IMR-90 (cell line): Measurements from ENCODE around the gene AGBL1. TPM values are rescaled to one million over a fixed set of nuclear protein-coding genes. Genes with fewer than 3 reads are reported as not detected.

Experiments used
- ATAC-seq: fragments of 200-7000 bp; cut with Tn5 transposase; 2 replicates; pipeline ENCODE4 v1.9.1; 2020; ENCODE audit warnings: low read depth, mild to moderate bottlenecking, moderate library complexity
- BruUV-seq: library from RNA; stranded (reverse); fragments of 400-500 nt; replicated peaks from 2 replicates; lab custom pipeline; 2021; lab: Mats Ljungman, UMichigan
- CTCF ChIA-PET: fragments of 300-600 bp; formaldehyde crosslinking; extraction: SDS; loops from one replicate; lab custom pipeline; 2021; ENCODE audit warnings: antibody characterized with exemption; lab: Yijun Ruan, JAX
- POLR2A ChIA-PET: fragments of 300-600 bp; sonication (Branson Sonifier 250); formaldehyde crosslinking; loops from one replicate; lab custom pipeline; 2022; ENCODE audit warnings: antibody characterized with exemption; ENCODE audit not compliant: unreplicated experiment; lab: Charles Lee
- DNase-seq: peaks from one replicate; pipeline ENCODE4 v3.0.0; 2013
- H2AFZ ChIP-seq: replicated peaks from 2 replicates; pipeline ENCODE3; 2013; ENCODE audit warnings: low read length, mild to moderate bottlenecking; ENCODE audit not compliant: poor library complexity
- H2AK5ac ChIP-seq: 2 replicates; pipeline ENCODE4 v1.6.1; 2013; ENCODE audit warnings: low read depth, low read length, inconsistent platforms
- H2AK9ac ChIP-seq: replicated peaks from 2 replicates; pipeline ENCODE3; 2013; ENCODE audit warnings: mild to moderate bottlenecking, low read depth, low read length, moderate library complexity; ENCODE audit not compliant: poor library complexity
- H2BK120ac ChIP-seq: 2 replicates; pipeline ENCODE4 v1.6.1; 2013; ENCODE audit warnings: low read depth, low read length, inconsistent platforms
- H2BK15ac ChIP-seq: 3 replicates; pipeline ENCODE4 v1.6.1; 2013; ENCODE audit warnings: low read depth, low read length, inconsistent platforms
- H2BK20ac ChIP-seq: 2 replicates; pipeline ENCODE4 v1.6.1; 2013; ENCODE audit warnings: low read depth, mild to moderate bottlenecking, inconsistent platforms, low read length, moderate library complexity
- H2BK5ac ChIP-seq: 2 replicates; pipeline ENCODE4 v1.6.1; 2013; ENCODE audit warnings: mild to moderate bottlenecking, low read depth, low read length, inconsistent platforms; ENCODE audit not compliant: poor library complexity, severe bottlenecking
- H3K14ac ChIP-seq: replicated peaks from 2 replicates; pipeline ENCODE4 v1.6.1; 2013; ENCODE audit warnings: low read depth, low read length, inconsistent platforms
- H3K18ac ChIP-seq: 2 replicates; pipeline ENCODE4 v1.6.1; 2013; ENCODE audit warnings: low read depth, low read length, control low read depth
- H3K23ac ChIP-seq: 2 replicates; pipeline ENCODE4 v1.6.1; 2013; ENCODE audit warnings: low read depth, low read length, inconsistent platforms
- H3K27ac ChIP-seq: 2 replicates; pipeline ENCODE4 v1.5.1; 2013; ENCODE audit warnings: mild to moderate bottlenecking, control low read depth, low read length; ENCODE audit not compliant: insufficient read depth
- H3K27me3 ChIP-seq: 2 replicates; pipeline ENCODE4 v1.6.1; 2013; ENCODE audit warnings: low read length; ENCODE audit not compliant: control insufficient read depth, insufficient read depth
- H3K36me3 ChIP-seq: 2 replicates; pipeline ENCODE4 v1.6.1; 2013; ENCODE audit warnings: low read length, mixed read lengths; ENCODE audit not compliant: control insufficient read depth, insufficient read depth
- H3K4ac ChIP-seq: 2 replicates; pipeline ENCODE4 v1.6.1; 2013; ENCODE audit warnings: low read depth, low read length, inconsistent platforms
- H3K4me1 ChIP-seq: 2 replicates; pipeline ENCODE4 v1.6.1; 2013; ENCODE audit warnings: low read length, mixed read lengths; ENCODE audit not compliant: control insufficient read depth, insufficient read depth
- H3K4me2 ChIP-seq: 2 replicates; pipeline ENCODE4 v1.6.1; 2013; ENCODE audit warnings: low read depth, mild to moderate bottlenecking, control low read depth, low read length, moderate library complexity
- H3K4me3 ChIP-seq: 2 replicates; pipeline ENCODE4 v1.5.1; 2013; ENCODE audit warnings: low read depth, mild to moderate bottlenecking, control low read depth, low read length, moderate library complexity; ENCODE audit not compliant: insufficient read depth
- H3K56ac ChIP-seq: 2 replicates; pipeline ENCODE4 v1.6.1; 2013; ENCODE audit warnings: low read length, inconsistent platforms; ENCODE audit not compliant: insufficient read depth; ENCODE audit errors: extremely low read depth
- H3K79me1 ChIP-seq, 2 experiments: 2 replicates each; pipeline ENCODE4 v1.6.1; 2013; ENCODE audit warnings: low read length in 2 of 2, inconsistent platforms in 1 of 2, low read depth in 1 of 2
- H3K9ac ChIP-seq: 2 replicates; pipeline ENCODE4 v1.6.1; 2013; ENCODE audit warnings: low read depth, low read length, control low read depth
- H3K9me1 ChIP-seq: 2 replicates; pipeline ENCODE4 v1.6.1; 2013; ENCODE audit warnings: low read length, inconsistent platforms; ENCODE audit not compliant: insufficient read depth
- H3K9me3 ChIP-seq: 2 replicates; pipeline ENCODE4 v1.6.1; 2013; ENCODE audit warnings: low read length; ENCODE audit not compliant: control insufficient read depth, insufficient read depth
- H4K20me1 ChIP-seq: 2 replicates; pipeline ENCODE4 v1.6.1; 2013; ENCODE audit warnings: low read length, inconsistent platforms; ENCODE audit not compliant: insufficient read depth
- H4K5ac ChIP-seq: 2 replicates; pipeline ENCODE4 v1.6.1; 2013; ENCODE audit warnings: mild to moderate bottlenecking, low read depth, low read length, control low read depth
- H4K8ac ChIP-seq, 2 experiments: 2 replicates each; pipeline ENCODE4 v1.6.1; 2013; ENCODE audit warnings: low read depth in 2 of 2, low read length in 2 of 2, control low read depth in 1 of 2, inconsistent platforms in 1 of 2
- H4K91ac ChIP-seq: 2 replicates; pipeline ENCODE4 v1.6.1; 2013; ENCODE audit warnings: low read depth, low read length, inconsistent platforms; ENCODE audit not compliant: insufficient read depth
- BHLHE40 ChIP-seq: fragments of 150-350 bp; IDR thresholded peaks from 2 replicates; pipeline ENCODE4 v1.6.1; 2016; ENCODE audit warnings: mild to moderate bottlenecking, low read depth, low read length
- CHD1 ChIP-seq: IDR thresholded peaks from 2 replicates; pipeline ENCODE4 v1.6.1; 2012; ENCODE audit warnings: low read depth, low read length, improper control_type of control experiment
- FOS ChIP-seq: fragments of 150-350 bp; IDR thresholded peaks from 2 replicates; pipeline ENCODE4 v1.6.1; 2016; ENCODE audit warnings: low read depth, low read length
- MAFK ChIP-seq: IDR thresholded peaks from 2 replicates; pipeline ENCODE4 v1.6.1; 2012; ENCODE audit warnings: low read depth, low read length, improper control_type of control experiment
- MXI1 ChIP-seq: IDR thresholded peaks from 2 replicates; pipeline ENCODE4 v1.6.1; 2012; ENCODE audit warnings: low read depth, mild to moderate bottlenecking, low read length, moderate library complexity, borderline replicate concordance
- NFE2L2 ChIP-seq: fragments of 150-350 bp; IDR thresholded peaks from 2 replicates; pipeline ENCODE4 v1.6.1; 2016; ENCODE audit warnings: low read depth, mild to moderate bottlenecking, low read length
- POLR2A ChIP-seq: IDR thresholded peaks from 2 replicates; pipeline ENCODE4 v1.6.1; 2012; ENCODE audit warnings: mild to moderate bottlenecking, low read depth, low read length
- RAD21 ChIP-seq: IDR thresholded peaks from 2 replicates; pipeline ENCODE4 v1.6.1; 2012; ENCODE audit warnings: low read length, improper control_type of control experiment
- RFX5 ChIP-seq: IDR thresholded peaks from 2 replicates; pipeline ENCODE4 v1.8.0; 2012; ENCODE audit warnings: low read depth, mild to moderate bottlenecking, low read length, moderate library complexity
- SMC3 ChIP-seq: fragments of 150-350 bp; IDR thresholded peaks from 2 replicates; pipeline ENCODE4 v1.6.1; 2016; ENCODE audit warnings: low read depth, mild to moderate bottlenecking, antibody characterized with exemption, low read length, moderate library complexity
- WGBS, 2 experiments: methylation state at CpG; one replicate each; pipeline versions ENCODE4 v1.1.5 to v1.1.7; 2013; ENCODE audit warnings: missing lambda C conversion rate in 2 of 2; ENCODE audit not compliant: insufficient read length in 1 of 2; ENCODE audit errors: extremely low coverage in 2 of 2; 5-methylcytosine and 5-hydroxymethylcytosine counted together
- dilution Hi-C: fragments of 300-500 bp; cut with HindIII; formaldehyde crosslinking; loops from one replicate; pipeline ENCODE4 v1.14.3; 2018; ENCODE audit warnings: low sequenced_read_pairs; ENCODE audit not compliant: unreplicated experiment
- in situ Hi-C: fragments of 300-500 bp; cut with MboI; formaldehyde crosslinking; loops from 3 replicates; pipeline ENCODE4 v1.14.3; 2019; ENCODE audit warnings: low sequenced_read_pairs, inconsistent platforms, mixed read lengths
- intact Hi-C: fragments of 100-400 bp; cut with micrococcal nuclease; formaldehyde crosslinking; loops from 2 replicates; pipeline ENCODE4 v1.10.0; 2022
- polyA plus RNA-seq, 3 experiments: library from polyadenylated mRNA; depleted of rRNA; stranded (reverse); fragments of >200 nt; gene quantifications; 2 replicates each; pipeline ENCODE4 v1.2.3, GENCODE V29; 2012; ENCODE audit warnings: low replicate concordance in 1 of 3
- total RNA-seq: library from RNA; depleted of rRNA; stranded (reverse); fragments of >200 nt; gene quantifications from 2 replicates; pipeline ENCODE4 v1.2.3, GENCODE V29; 2012
- TF ChIP-seq, protein P1 (sequence below): fragments of 150-350 bp; IDR thresholded peaks from 2 replicates; pipeline ENCODE4 v1.6.1; 2017; ENCODE audit warnings: mild to moderate bottlenecking, antibody characterized with exemption, low read length, low read depth
- TF ChIP-seq, protein P2 (sequence below): fragments of 150-350 bp; IDR thresholded peaks from 2 replicates; pipeline ENCODE4 v1.6.1; 2016; ENCODE audit warnings: low read depth, mild to moderate bottlenecking, low read length, moderate library complexity, borderline replicate concordance
- TF ChIP-seq, protein P3 (sequence below): conservative IDR thresholded peaks from 2 replicates; pipeline ENCODE4 v1.5.1; 2012; ENCODE audit warnings: mild to moderate bottlenecking, low read depth, low read length, improper control_type of control experiment

The AGBL1 gene
- total and polyA plus RNA-seq, 2 of the 4 experiments (the other 2 are of a cell fraction): not detected

DNA sequence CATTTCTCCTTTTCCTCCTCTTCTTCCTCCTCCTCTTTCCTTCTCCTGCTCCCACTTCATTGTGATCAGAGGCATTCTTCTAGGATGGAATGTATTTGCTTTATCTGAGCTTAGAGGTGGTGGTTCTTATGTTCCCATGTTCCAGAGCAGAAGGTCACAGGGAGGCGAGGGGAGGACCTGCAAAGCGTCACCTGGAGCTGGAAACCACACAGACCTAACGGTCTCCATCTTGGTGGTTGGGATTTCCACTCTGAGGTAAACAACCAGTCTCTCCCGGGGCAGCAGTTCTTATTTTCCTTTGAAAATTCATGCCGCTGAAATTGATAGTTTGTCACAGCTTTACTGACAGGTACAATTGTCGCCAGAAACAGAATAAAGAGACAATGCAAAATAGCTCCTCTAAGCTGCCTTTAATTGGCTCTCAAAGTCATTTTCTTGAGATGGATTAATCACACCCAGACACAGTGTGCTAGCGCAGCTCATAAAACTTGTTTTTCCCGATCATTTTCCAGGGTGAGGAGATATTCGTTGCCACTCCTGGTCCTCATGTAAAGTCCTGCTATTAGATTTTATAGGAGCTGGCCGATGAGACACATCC, 16.9 kb upstream of the AGBL1 start:
- in situ Hi-C loops (no loop called here), intact Hi-C loops (no loop called here), dilution Hi-C loops (no loop called here)
- Histone ChIP-seq H3K4me2 (no peak overlapping the region), H2BK120ac (no peak overlapping the region), H3K79me1 (no peaks in the 10 kb centered on the region), H2AK5ac (no peak overlapping the region), H3K4ac (no peak overlapping the region), H2AFZ (no peak overlapping the region), H3K14ac (no peak overlapping the region), H3K27ac (no peak overlapping the region), H2BK5ac (no peak overlapping the region), H2BK15ac (no peak overlapping the region), H3K18ac (no peak overlapping the region), H3K36me3 (no peaks in the 10 kb centered on the region), H4K20me1 (no peaks in the 10 kb centered on the region), H3K56ac (no peak overlapping the region), H3K9me3 (peaks cover 30% of the 10 kb centered on the region), H4K91ac (no peak overlapping the region), H4K8ac (no peak overlapping the region), H3K4me1 (no peaks in the 10 kb centered on the region), H3K27me3 (no peaks in the 10 kb centered on the region), H3K4me3 (no peak overlapping the region), H4K5ac (no peak overlapping the region), H2BK20ac (no peak overlapping the region), H2AK9ac (no peak overlapping the region), H3K9me1 (no peaks in the 10 kb centered on the region), H3K23ac (no peak overlapping the region), H3K9ac (no peak overlapping the region)
- no TSS peak for BruUV-seq
- ATAC-seq: no peak
- WGBS, 2 experiments: 17% methylated on average over 2 of the region's 10 CpGs; no CpG with 5 or more reads in 1 of the 2 experiments
- ChIA-PET POLR2A (no interaction called here), CTCF (interaction anchor here (0.6 kb wide), 1 partner anchor 15 kb away, joined by 6 read pairs; no protein-coding TSS in a partner anchor)
- TF ChIP-seq FOS (no peak), CHD1 (no peak), BHLHE40 (no peak), NFE2L2 (no peak), SMC3 (no peak), MXI1 (no peak), RAD21 (no peak), RFX5 (no peak), POLR2A (no peak), MAFK (no peak)
- TF ChIP-seq, protein P1, sequence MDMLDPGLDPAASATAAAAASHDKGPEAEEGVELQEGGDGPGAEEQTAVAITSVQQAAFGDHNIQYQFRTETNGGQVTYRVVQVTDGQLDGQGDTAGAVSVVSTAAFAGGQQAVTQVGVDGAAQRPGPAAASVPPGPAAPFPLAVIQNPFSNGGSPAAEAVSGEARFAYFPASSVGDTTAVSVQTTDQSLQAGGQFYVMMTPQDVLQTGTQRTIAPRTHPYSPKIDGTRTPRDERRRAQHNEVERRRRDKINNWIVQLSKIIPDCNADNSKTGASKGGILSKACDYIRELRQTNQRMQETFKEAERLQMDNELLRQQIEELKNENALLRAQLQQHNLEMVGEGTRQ: no peak
- TF ChIP-seq, protein P2, sequence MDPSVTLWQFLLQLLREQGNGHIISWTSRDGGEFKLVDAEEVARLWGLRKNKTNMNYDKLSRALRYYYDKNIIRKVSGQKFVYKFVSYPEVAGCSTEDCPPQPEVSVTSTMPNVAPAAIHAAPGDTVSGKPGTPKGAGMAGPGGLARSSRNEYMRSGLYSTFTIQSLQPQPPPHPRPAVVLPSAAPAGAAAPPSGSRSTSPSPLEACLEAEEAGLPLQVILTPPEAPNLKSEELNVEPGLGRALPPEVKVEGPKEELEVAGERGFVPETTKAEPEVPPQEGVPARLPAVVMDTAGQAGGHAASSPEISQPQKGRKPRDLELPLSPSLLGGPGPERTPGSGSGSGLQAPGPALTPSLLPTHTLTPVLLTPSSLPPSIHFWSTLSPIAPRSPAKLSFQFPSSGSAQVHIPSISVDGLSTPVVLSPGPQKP: no peak
- TF ChIP-seq, protein P3, sequence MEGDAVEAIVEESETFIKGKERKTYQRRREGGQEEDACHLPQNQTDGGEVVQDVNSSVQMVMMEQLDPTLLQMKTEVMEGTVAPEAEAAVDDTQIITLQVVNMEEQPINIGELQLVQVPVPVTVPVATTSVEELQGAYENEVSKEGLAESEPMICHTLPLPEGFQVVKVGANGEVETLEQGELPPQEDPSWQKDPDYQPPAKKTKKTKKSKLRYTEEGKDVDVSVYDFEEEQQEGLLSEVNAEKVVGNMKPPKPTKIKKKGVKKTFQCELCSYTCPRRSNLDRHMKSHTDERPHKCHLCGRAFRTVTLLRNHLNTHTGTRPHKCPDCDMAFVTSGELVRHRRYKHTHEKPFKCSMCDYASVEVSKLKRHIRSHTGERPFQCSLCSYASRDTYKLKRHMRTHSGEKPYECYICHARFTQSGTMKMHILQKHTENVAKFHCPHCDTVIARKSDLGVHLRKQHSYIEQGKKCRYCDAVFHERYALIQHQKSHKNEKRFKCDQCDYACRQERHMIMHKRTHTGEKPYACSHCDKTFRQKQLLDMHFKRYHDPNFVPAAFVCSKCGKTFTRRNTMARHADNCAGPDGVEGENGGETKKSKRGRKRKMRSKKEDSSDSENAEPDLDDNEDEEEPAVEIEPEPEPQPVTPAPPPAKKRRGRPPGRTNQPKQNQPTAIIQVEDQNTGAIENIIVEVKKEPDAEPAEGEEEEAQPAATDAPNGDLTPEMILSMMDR: no peak
- DNase-seq: no peak
